Uterus (tissue), 4 donors: Measurements from ENCODE around the gene KRTAP10-8. TPM values are rescaled to one million over a fixed set of nuclear protein-coding genes. Genes with fewer than 3 reads are reported as not detected.

Experiments used
- DNase-seq, 2 donors: peaks; one replicate each; pipeline ENCODE4 v3.0.0-alpha.2; 2019 to 2020
- H3K27ac ChIP-seq, 2 donors: fragments of 200-600 bp; sonication (generic); 1 replicate in 1 of 2; 2 replicates in 1 of 2; pipeline ENCODE4 v1.5.1; 2016 to 2018
- H3K27me3 ChIP-seq, 2 donors: fragments of 200-600 bp; sonication (generic); one replicate each; pipeline ENCODE4 v1.5.1; 2018 to 2019; ENCODE audit warnings: control low read depth in 1 of 2
- H3K36me3 ChIP-seq, 2 donors: fragments of 200-600 bp; sonication (generic); one replicate each; pipeline ENCODE4 v1.5.1; 2019; ENCODE audit warnings: control low read depth in 1 of 2
- H3K4me1 ChIP-seq, 2 donors: fragments of 200-600 bp; sonication (generic); one replicate each; pipeline ENCODE4 v1.5.1; 2018 to 2019; ENCODE audit warnings: control low read depth in 1 of 2
- H3K4me3 ChIP-seq, 2 donors: fragments of 200-600 bp; sonication (generic); 1 replicate in 1 of 2; 2 replicates in 1 of 2; pipeline ENCODE4 v1.5.1; 2018 to 2019; ENCODE audit warnings: mild to moderate bottlenecking in 1 of 2
- H3K9me3 ChIP-seq, 2 donors: fragments of 200-600 bp; sonication (generic); one replicate each; pipeline ENCODE4 v1.5.1; 2019; ENCODE audit warnings: control low read depth in 1 of 2
- POLR2A ChIP-seq, 2 donors: fragments of 450-650 bp; IDR thresholded peaks; one replicate each; pipeline ENCODE4 v1.6.1; 2016; ENCODE audit warnings: antibody characterized with exemption in 2 of 2, mild to moderate bottlenecking in 1 of 2, moderate library complexity in 1 of 2
- intact Hi-C: fragments of 100-400 bp; cut with DNase I; formaldehyde crosslinking; loops from one replicate; pipeline ENCODE4 v1.15.1; 2023; ENCODE audit warnings: low total_unique reads
- total RNA-seq, 4 donors: library from RNA; depleted of rRNA in 3 of 4; stranded (reverse); fragments of >200 nt in 3 of 4; gene quantifications; one replicate each; pipeline versions ENCODE4 v1.1.0 to v1.2.4, GENCODE V29; 2014 to 2023
- TF ChIP-seq, protein P1 (sequence below), 4 experiments: fragments of 200-600 bp in 2 of 4; fragments of 450-650 bp in 2 of 4; sonication (generic) in 2 of 4; IDR thresholded peaks; one replicate each; pipeline ENCODE4 v1.5.1; 2016 to 2019; ENCODE audit warnings: antibody characterized with exemption in 4 of 4, mild to moderate bottlenecking in 2 of 4, moderate library complexity in 1 of 4
- donor health status: DM: yes; HTN: yes; CAD: no.

The KRTAP10-8 gene
- total RNA-seq, 4 donors from 2014 or later, result not detected

DNA sequence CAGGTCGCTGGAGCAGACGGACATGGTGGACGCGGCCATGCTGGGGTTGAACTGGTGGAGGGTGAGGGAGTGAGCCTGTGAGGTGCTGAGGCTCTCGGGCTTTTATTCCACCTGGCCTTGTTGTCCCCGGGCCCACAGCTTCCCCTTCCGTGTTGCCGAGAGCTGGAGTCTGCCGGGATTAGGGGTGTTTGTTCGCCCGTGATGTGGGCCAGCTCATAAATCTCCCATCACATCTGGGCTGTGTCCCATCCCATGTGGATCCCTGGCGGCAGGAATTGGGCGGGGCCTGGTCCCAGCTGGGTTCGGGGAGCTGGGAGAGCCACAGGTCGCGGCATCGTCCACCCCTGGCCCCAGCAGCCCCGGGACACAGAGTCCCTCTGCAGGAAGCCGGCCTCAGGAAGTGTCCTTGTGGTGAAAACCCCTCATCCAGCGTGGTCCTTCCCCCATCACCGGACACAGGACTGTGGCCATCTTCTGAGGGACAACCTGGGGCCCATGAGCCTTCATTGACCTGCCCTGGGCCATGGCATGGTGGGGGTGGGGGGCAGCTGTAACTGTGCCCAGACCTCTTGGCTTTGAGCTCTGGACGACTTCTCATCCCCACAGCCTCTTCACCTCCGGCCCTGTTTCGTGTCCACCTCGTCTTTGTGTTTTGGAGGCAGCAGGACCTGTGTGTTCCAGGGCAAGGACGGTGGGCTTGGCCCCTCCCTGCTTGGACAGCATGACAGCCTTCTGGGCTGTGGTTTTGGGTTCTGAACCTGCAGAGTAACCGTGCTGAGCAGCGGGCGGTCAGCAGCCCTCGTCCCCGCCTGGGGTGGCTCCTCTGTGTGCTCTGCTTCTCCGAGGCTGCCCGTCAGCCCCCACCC, 19.2 kb upstream of the KRTAP10-8 start, which contains the start of gene KRTAP10-6:
TSS of gene KRTAP10-6 (minus strand) at position 60 of the 866 bp plus-strand sequence. CDS start at position 39, 21 bp downstream.
- Histone ChIP-seq H3K4me1 (no peaks in the 10 kb centered on the region), H3K36me3 (no peaks in the 10 kb centered on the region), H3K9me3 (no peaks in the 10 kb centered on the region), H3K4me3 (no peak within 1 kb of the TSS), H3K27me3 (no peaks in the 10 kb centered on the region), H3K27ac (no peak within 1 kb of the TSS)
- TF ChIP-seq, protein P1, sequence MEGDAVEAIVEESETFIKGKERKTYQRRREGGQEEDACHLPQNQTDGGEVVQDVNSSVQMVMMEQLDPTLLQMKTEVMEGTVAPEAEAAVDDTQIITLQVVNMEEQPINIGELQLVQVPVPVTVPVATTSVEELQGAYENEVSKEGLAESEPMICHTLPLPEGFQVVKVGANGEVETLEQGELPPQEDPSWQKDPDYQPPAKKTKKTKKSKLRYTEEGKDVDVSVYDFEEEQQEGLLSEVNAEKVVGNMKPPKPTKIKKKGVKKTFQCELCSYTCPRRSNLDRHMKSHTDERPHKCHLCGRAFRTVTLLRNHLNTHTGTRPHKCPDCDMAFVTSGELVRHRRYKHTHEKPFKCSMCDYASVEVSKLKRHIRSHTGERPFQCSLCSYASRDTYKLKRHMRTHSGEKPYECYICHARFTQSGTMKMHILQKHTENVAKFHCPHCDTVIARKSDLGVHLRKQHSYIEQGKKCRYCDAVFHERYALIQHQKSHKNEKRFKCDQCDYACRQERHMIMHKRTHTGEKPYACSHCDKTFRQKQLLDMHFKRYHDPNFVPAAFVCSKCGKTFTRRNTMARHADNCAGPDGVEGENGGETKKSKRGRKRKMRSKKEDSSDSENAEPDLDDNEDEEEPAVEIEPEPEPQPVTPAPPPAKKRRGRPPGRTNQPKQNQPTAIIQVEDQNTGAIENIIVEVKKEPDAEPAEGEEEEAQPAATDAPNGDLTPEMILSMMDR (IDR thresholded peaks at IDR 0.05), result no peak
- no peak for TF ChIP-seq POLR2A (IDR thresholded peaks at IDR 0.05)
- intact Hi-C loops, result no loop called here
- DNase-seq, result no peak

DNA sequence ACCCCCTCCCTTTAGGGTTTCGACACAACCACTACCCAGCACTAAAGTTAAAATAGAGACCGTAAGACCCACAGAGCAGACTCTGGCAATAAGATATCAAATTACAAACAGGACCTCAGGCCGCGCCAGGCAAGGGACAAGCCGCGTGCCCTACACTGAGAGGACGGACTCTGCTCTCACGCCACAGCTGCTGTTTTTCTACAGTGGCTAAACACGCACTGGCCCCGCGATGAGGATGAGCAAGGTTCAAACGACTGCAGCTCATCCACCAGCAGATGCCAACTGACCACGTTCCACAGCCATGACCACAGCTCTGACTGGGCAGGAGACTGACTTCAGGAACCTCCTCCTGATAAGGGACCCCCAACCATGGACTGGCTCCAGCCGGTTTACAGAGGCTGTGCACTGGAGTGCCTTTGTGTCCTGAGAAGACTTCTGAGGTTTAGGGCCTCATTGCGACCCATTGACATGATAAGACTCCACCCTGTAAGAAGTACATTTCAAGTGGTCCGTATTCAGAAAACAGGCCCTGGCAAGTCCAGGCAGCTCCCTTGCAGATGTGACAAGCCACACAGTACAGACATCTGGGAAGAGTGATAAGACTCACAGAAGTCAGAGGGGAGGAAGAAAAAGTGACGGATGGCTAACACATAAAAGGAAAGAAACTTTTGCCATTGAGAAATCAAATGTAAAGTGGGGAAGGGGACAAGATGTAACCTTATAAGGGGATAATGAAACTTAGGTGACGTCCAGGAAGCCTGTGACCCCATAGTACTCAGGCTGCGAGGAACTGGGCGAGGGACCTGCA, 18.1 kb upstream of the KRTAP10-8 start:
- DNase-seq, result no peak
- TF ChIP-seq POLR2A (IDR thresholded peaks at IDR 0.05), result no peak
- TF ChIP-seq, protein P1 (IDR thresholded peaks at IDR 0.05), result no peak
- no peaks in the 10 kb centered on the region for H3K4me1 ChIP-seq
- no peak overlapping the region for H3K4me3 ChIP-seq
- intact Hi-C loops, result no loop called here
- no peaks in the 10 kb centered on the region for H3K27me3 ChIP-seq
- H3K9me3 ChIP-seq, result no peaks in the 10 kb centered on the region
- H3K36me3 ChIP-seq, result no peaks in the 10 kb centered on the region
- H3K27ac ChIP-seq, result no peak overlapping the region

DNA sequence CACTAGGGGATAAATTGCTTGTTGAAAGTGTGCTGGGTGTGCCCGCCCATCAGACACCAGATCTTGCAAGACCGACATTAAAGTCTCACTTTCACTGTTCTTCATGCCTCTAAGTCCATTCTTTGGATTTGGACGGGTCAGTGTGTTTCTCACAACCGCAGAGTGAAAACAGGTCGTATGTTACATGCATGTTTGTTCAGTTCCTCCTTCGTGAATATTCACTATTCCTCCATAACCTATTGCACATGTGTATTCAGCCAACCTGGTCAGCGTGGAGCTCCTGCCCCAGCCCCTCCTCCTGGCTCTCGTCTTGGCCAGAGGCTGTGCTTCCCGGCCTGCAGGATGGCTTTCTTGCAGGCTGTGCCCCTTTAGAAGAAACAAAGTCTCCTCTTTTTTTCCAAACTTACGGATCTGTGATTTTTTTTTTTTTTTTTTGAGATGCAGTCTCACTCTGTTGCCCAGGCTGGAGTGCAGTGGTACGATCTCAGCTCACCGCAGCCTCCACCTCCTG, 17.4 kb upstream of the KRTAP10-8 start:
- intact Hi-C loops, result no loop called here
- no peak for DNase-seq
- H3K36me3 ChIP-seq, result no peaks in the 10 kb centered on the region
- TF ChIP-seq, protein P1 (IDR thresholded peaks at IDR 0.05), result no peak
- no peak for TF ChIP-seq POLR2A (IDR thresholded peaks at IDR 0.05)
- no peak overlapping the region for H3K4me3 ChIP-seq
- no peaks in the 10 kb centered on the region for H3K4me1 ChIP-seq
- H3K27me3 ChIP-seq, result no peaks in the 10 kb centered on the region
- H3K27ac ChIP-seq, result no peak overlapping the region
- no peaks in the 10 kb centered on the region for H3K9me3 ChIP-seq

DNA sequence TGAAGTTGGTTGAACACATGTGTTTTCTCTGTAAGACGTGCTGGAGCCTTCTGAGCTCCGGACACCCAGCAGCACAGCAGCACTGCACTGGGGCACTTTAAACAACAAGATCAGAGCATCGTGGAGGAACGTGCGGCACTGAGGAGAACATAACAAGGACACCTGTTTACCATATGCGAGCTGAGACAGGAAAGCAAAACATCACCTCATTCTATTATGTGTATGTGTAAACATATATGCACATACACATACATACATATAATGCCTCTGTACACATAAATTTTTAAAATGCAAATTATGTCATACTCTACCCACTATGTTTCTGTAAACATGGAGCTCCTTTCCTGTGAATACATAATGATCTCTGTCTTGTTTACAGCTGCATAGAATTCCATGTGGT, 16.4 kb upstream of the KRTAP10-8 start:
- Histone ChIP-seq H3K4me1 (no peaks in the 10 kb centered on the region), H3K27ac (no peak overlapping the region), H3K27me3 (no peaks in the 10 kb centered on the region), H3K36me3 (no peaks in the 10 kb centered on the region), H3K4me3 (no peak overlapping the region), H3K9me3 (no peaks in the 10 kb centered on the region)
- TF ChIP-seq POLR2A (IDR thresholded peaks at IDR 0.05), result no peak
- TF ChIP-seq, protein P1 (IDR thresholded peaks at IDR 0.05), result no peak
- DNase-seq, result no peak
- intact Hi-C loops, result no loop called here
